ENCODE data around the gene KYAT1. TPM values are rescaled to one million over a fixed set of nuclear protein-coding genes. Genes with fewer than 3 reads are reported as not detected.

The KYAT1 gene
- total RNA-seq (2016; rRNA removed; fragmentation: Illumina TruSeq; extraction: Trizol): 5.6 and 9.2 TPM in 2 replicates
- 2.0 and 2.8 TPM in 2 replicates for total RNA-seq (2016; cell fraction: cytosol; rRNA removed; fragmentation: Illumina TruSeq; extraction: Trizol; ENCODE audit: low read depth)
- total RNA-seq (2016; cell fraction: insoluble cytoplasmic fraction; rRNA removed; fragmentation: Illumina TruSeq; extraction: Trizol): 6.1 and 10.3 TPM in 2 replicates
- 3.5 and 4.0 TPM in 2 replicates for total RNA-seq (2016; cell fraction: membrane; rRNA removed; fragmentation: Illumina TruSeq; extraction: Trizol)
- 13.5 and 14.4 TPM in 2 replicates for total RNA-seq (2016; cell fraction: nucleus; rRNA removed; fragmentation: Illumina TruSeq; extraction: Trizol)
- 46.5 and 58.4 TPM in 2 replicates for polyA plus RNA-seq (2011; rRNA removed)
- 22.3 and 28.7 TPM in 2 replicates for polyA plus RNA-seq (2011; cell fraction: cytosol; rRNA removed)
- 274 and 317 TPM in 2 replicates for polyA plus RNA-seq (2011; cell fraction: nucleus; rRNA removed)
- 22.3 and 32.9 TPM in 2 replicates for polyA plus RNA-seq (2012)
- 1.4 and 1.9 TPM in 2 replicates for polyA plus RNA-seq (2016; cell fraction: cytosol; fragmentation: Illumina TruSeq; extraction: Trizol; ENCODE audit: low read depth)
- 4.9 and 6.1 TPM in 2 replicates for polyA plus RNA-seq (2016; cell fraction: insoluble cytoplasmic fraction; fragmentation: Illumina TruSeq; extraction: Trizol; ENCODE audit: low read depth)
- polyA plus RNA-seq (2016; cell fraction: membrane; fragmentation: Illumina TruSeq; extraction: Trizol; ENCODE audit: low read depth): 1.7 and 2.4 TPM in 2 replicates
- 34.5 and 36.6 TPM in 2 replicates for polyA plus RNA-seq (2016; cell fraction: nucleus; fragmentation: Illumina TruSeq; extraction: Trizol; ENCODE audit: insufficient read depth, low read depth)
- 38.2 and 47.2 TPM in 2 replicates for polyA minus RNA-seq (2011; rRNA and poly(A)+ RNA removed; ENCODE audit: low replicate concordance)
- polyA minus RNA-seq (2011; cell fraction: cytosol; rRNA and poly(A)+ RNA removed): 9.3 and 15.4 TPM in 2 replicates
- polyA minus RNA-seq (2011; cell fraction: nucleus; rRNA and poly(A)+ RNA removed): 48.0 and 50.7 TPM in 2 replicates
- Bru-seq, nascent RNA: percentile 58 among the genes with signal in this experiment
- percentile 60 among the genes with signal in this experiment for BruChase-seq, experiment 1, labeled RNA remaining after a 6-hour chase
- percentile 63 among the genes with signal in this experiment for BruChase-seq, experiment 2, labeled RNA remaining after a 2-hour chase
- long read RNA-seq, experiment 1, transcript KYAT1-201 (13 exons, 1,903 nt): major isoform, 5 of 18 reads
- long read RNA-seq, experiment 1, partial matches to known transcripts: 3 of 18 reads
- long read RNA-seq, experiment 1, other reads (novel, unspliced or antisense): 10 of 18 reads
- long read RNA-seq, experiment 2, partial matches to known transcripts: 10 of 17 reads
- long read RNA-seq, experiment 2, other reads (novel, unspliced or antisense): 3 of 17 reads

DNA sequence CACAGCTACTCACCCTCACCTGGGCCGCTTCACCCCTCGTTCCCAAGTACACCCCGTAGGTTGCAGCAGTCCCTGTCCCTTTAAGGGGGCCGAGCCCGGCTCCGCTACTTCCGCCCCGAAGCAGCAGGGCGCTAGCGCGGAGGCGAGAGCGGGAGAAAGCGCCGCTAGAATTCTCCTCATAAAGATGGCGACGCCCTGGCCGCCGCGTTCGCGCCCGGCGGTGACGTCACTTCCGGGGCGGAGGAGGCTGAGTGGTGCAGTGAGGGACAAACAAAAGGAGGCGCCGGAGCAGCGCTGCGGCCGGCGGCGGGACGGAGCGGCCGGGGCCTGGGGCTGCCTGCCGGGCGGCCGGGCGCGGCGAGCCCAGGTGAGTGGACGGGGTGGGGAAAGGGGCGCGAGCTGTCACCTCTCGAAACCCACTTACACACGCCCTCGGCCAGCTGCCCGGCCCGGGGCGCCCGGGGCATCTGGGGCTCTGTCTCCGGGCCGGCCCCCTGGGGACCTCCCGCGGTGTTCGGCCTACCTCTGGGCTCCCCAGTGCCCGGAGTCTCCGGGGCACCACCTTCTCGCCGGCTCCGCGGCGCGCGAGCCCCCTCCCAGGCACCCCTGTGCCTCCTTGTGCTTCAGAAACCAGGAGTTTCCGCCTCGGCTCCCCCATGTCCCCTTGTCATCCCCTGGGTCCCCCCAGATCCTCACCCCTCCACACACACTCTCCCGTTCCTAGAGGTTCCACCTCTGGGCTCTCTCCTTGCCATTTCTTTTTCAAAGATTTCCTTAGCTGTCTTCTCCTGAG is at the start of gene KYAT1, which contains the start of gene LRRC8A:
Gene KYAT1 (minus strand): TSS at position 67 of the 793 bp plus-strand sequence. CDS start 36,545 bp downstream, outside the sequence.
Gene LRRC8A (plus strand): TSS at position 250 of the 793 bp plus-strand sequence. CDS start 25,032 bp downstream, outside the sequence.
- ATAC-seq (peak; percentile 83), DNase-seq (ENCODE audit: low spot score) (peak; percentile 92), FAIRE-seq (peak; percentile 46)
- Histone ChIP-seq H3K4me3 (replicated peaks in 1 of 3; ENCODE audit: insufficient read depth in 1 of 3, low read depth in 2 of 3, low read length in 3 of 3) (peak within 1 kb of the TSS; percentile 88 to 96 (median 94)), H2AFZ (ENCODE audit: low read length) (no peak within 1 kb of the TSS), H3K9me3 (ENCODE audit: low read length) (no peaks in the 10 kb centered on the region), H3K27me3 (ENCODE audit: control insufficient read depth in 1 of 2, insufficient read depth in 2 of 2, low read length in 2 of 2) (no peaks in the 10 kb centered on the region; a peak in 1 of 5 replicates), H3K79me2 (ENCODE audit: insufficient read depth, low read length) (peaks cover 77% of the 10 kb centered on the region), H3K27ac (ENCODE audit: extremely low read length, insufficient read depth, low read length) (peak within 1 kb of the TSS; percentile 93), H3K36me3 (replicated peaks in 1 of 2; ENCODE audit: control insufficient read depth in 1 of 2, insufficient read depth in 2 of 2, low read length in 2 of 2) (peaks cover 1 to 23% of the 10 kb centered on the region in 2 experiments; a peak in 4 of 5 replicates), H4K20me1 (ENCODE audit: insufficient read depth, low read length) (0 out of 2 replicates have a peak, but pooled peaks cover 3% of the 10 kb centered on the region), H3K4me1 (ENCODE audit: insufficient read depth, low read length) (peaks cover 57% of the 10 kb centered on the region), H3K9ac (ENCODE audit: insufficient read depth, low read depth, low read length) (peak within 1 kb of the TSS; percentile 93), H3K4me2 (ENCODE audit: low read depth, low read length) (peak within 1 kb of the TSS; percentile 94)
- in situ Hi-C loops (cut with HindIII; ENCODE audit: extremely low pct_ligation_motif_present, low pct_unique_long_range_greater_than_20kb): loop anchor here (5.0 kb wide), 1 partner anchor 40 kb away; the partner anchor contains the start of gene PHYHD1
- TSS peak; percentile 54 for BruUV-seq (replicated peaks)
- intact Hi-C loops (cut with micrococcal nuclease; ENCODE audit: unreplicated experiment): loop anchor here (1.0 kb wide), 1 partner anchor 46 kb away; no protein-coding TSS in a partner anchor
- POLR2A ChIA-PET: interaction anchor here (0.8 to 2.9 kb wide), 8 partner anchors 30 to 121 kb away, joined by 3 to 25 read pairs (median 4); partner anchors contain the start of genes ENDOG and PHYHD1
- 6% methylated on average over 8 of the region's 70 CpGs for WGBS (ENCODE audit: low lambda C conversion rate)
- CTCF ChIA-PET (ENCODE audit: low intra/inter-chr PET ratio, low total read pairs): interaction anchor here (0.8 to 1.2 kb wide), 3 partner anchors 18 to 46 kb away, joined by 3 read pairs; no protein-coding TSS in a partner anchor
- peak; percentile 73; the same call in 1 of the 2 replicates for TF ChIP-seq KMT2A (CRISPR knock-in tag; IDR thresholded peaks at IDR 0.05)
- no peak for TF ChIP-seq NAIF1 (CRISPR knock-in tag; IDR thresholded peaks at IDR 0.05; ENCODE audit: borderline replicate concordance)
- no peak for TF ChIP-seq PATZ1 (CRISPR knock-in tag; IDR thresholded peaks at IDR 0.05)
- TF ChIP-seq ZFX (CRISPR knock-in tag; IDR thresholded peaks at IDR 0.05; ENCODE audit: low read depth): peak; percentile 44
- TF ChIP-seq, protein P1, sequence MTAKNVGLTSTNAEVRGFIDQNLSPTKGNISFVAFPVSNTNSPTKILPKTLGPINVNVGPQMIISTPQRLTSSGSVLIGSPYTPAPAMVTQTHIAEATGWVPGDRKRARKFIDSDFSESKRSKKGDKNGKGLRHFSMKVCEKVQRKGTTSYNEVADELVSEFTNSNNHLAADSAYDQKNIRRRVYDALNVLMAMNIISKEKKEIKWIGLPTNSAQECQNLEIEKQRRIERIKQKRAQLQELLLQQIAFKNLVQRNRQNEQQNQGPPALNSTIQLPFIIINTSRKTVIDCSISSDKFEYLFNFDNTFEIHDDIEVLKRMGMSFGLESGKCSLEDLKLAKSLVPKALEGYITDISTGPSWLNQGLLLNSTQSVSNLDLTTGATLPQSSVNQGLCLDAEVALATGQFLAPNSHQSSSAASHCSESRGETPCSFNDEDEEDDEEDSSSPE (CRISPR knock-in tag; IDR thresholded peaks at IDR 0.05): peak; percentile 95
- TF ChIP-seq KDM3A (CRISPR knock-in tag; IDR thresholded peaks at IDR 0.05; ENCODE audit: low read depth): peak; percentile 46; the same call in 1 of the 2 replicates
- 0 out of 2 replicates have a peak, but pooled peaks have one; percentile 49 for TF ChIP-seq ZC3H13 (CRISPR knock-in tag; IDR thresholded peaks at IDR 0.05)
- 0 out of 2 replicates have a peak, but pooled peaks have one; percentile 13 for TF ChIP-seq HIVEP1 (CRISPR knock-in tag; IDR thresholded peaks at IDR 0.05)
- TF ChIP-seq TAF1 (CRISPR knock-in tag; IDR thresholded peaks at IDR 0.05): peak; percentile 59; the same call in 1 of the 2 replicates
- TF ChIP-seq, protein P2, sequence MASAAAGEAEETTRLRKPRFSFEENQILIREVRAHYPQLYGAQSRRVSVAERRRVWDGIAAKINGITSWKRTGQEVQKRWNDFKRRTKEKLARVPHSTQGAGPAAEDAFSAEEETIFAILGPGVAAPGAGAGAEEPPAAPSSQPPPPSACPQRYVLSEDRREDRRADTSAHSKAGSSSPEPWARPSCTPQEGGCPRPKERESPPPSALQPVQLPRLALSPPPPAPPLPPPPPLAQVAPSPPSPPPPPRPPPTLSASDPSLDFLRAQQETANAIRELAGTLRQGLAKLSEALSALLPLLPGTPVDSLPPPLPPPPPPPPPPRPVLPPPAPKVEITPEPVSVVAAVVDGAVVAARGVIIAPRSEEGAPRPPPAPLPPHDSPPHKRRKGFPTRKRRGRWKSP (CRISPR knock-in tag; IDR thresholded peaks at IDR 0.05): peak; percentile 92
- TF ChIP-seq SP1 (IDR thresholded peaks at IDR 0.05): no peak
- peak; percentile 90 for TF ChIP-seq SP1 (CRISPR knock-in tag; IDR thresholded peaks at IDR 0.05)
